ENCODE results near the gene MTO1. TPM values are rescaled to one million over a fixed set of nuclear protein-coding genes. Genes with fewer than 3 reads are reported as not detected.

The MTO1 gene
- total RNA-seq, 1 experiment from 2014 or later = 44.7 TPM

Other genes with a start within 250 kb of the MTO1 start
- not detected in 2 replicates for gene KHDC1L, start 236.2 kb upstream of the MTO1 start, total RNA-seq (2014; rRNA removed; shearing (Covaris generic))
- gene KHDC1, start 198.5 kb upstream of the MTO1 start, total RNA-seq (2014; rRNA removed; shearing (Covaris generic)) = 0.66 and 2.2 TPM in 2 replicates
- not detected in 2 replicates for gene DPPA5, start 107.5 kb upstream of the MTO1 start, total RNA-seq (2014; rRNA removed; shearing (Covaris generic))
- gene KHDC3L, start 99.1 kb upstream of the MTO1 start, total RNA-seq (2014; rRNA removed; shearing (Covaris generic)) = not detected in 2 replicates
- gene OOEP, start 91.8 kb upstream of the MTO1 start, total RNA-seq (2014; rRNA removed; shearing (Covaris generic)) = not detected in 2 replicates
- not detected in 2 replicates for gene DDX43, start 66.9 kb upstream of the MTO1 start, total RNA-seq (2014; rRNA removed; shearing (Covaris generic))
- 0.05 TPM in 1 of 2 replicates, not detected in the other for gene CGAS, start 9.4 kb upstream of the MTO1 start, total RNA-seq (2014; rRNA removed; shearing (Covaris generic))
- 11,857 and 11,916 TPM in 2 replicates for gene EEF1A1, start 59.3 kb downstream of the MTO1 start, total RNA-seq (2014; rRNA removed; shearing (Covaris generic))
- gene SLC17A5, start 192.3 kb downstream of the MTO1 start, total RNA-seq (2014; rRNA removed; shearing (Covaris generic)) = 4.5 and 12.5 TPM in 2 replicates
- 31.2 and 47.3 TPM in 2 replicates for gene CD109, start 234.5 kb downstream of the MTO1 start, total RNA-seq (2014; rRNA removed; shearing (Covaris generic))